B cell (primary cell): ENCODE measurements around the gene ZNF138.

Source experiments
- CTCF ChIP-seq: fragments of 200-600 bp; IDR thresholded peaks from one replicate; pipeline ENCODE4 v1.8.0; 2022; ENCODE audit warnings: antibody characterized with exemption, mild to moderate bottlenecking
- EZH2 ChIP-seq: IDR thresholded peaks from 2 replicates; pipeline ENCODE4 v1.6.1; 2012; ENCODE audit warnings: borderline replicate concordance, low read depth, mild to moderate bottlenecking, moderate library complexity, low read length; ENCODE audit not compliant: insufficient read depth, poor library complexity, severe bottlenecking

GRCh38 chr7:64879800-64880199, 85.6 kb downstream of the ZNF138 start:
- TF ChIP-seq CTCF (no peak), EZH2 (no peak)
